HEK293 (cell line): ENCODE results near the gene SARS2.

Experiments used
- CTCF ChIA-PET: fragments of 350-600 bp; formaldehyde crosslinking; extraction: SDS; loops from one replicate; lab custom pipeline; 2021; ENCODE audit warnings: antibody characterized with exemption; lab: Yijun Ruan, JAX
- POLR2A ChIA-PET: fragments of 300-600 bp; formaldehyde crosslinking; extraction: SDS; loops from one replicate; lab custom pipeline; 2020; ENCODE audit warnings: antibody characterized with exemption, inconsistent platforms; lab: Yijun Ruan, JAX
- H3K27ac ChIP-seq: fragments of 200-500 bp; sonication (Bioruptor generic); 2 replicates; pipeline ENCODE4 v1.5.1; 2014; ENCODE audit warnings: low read depth, low read length, control low read depth, inconsistent platforms; ENCODE audit errors: extremely low read depth
- H3K36me3 ChIP-seq, 2 experiments: fragments of 200-500 bp in 1 of 2; sonication (Bioruptor generic) in 1 of 2; 1 replicate in 1 of 2; 2 replicates in 1 of 2; pipeline ENCODE4 v1.5.1; 2014 to 2017; ENCODE audit warnings: inconsistent platforms in 2 of 2, low read length in 2 of 2; ENCODE audit not compliant: control insufficient read depth in 2 of 2, insufficient read depth in 1 of 2
- H3K4me1 ChIP-seq: fragments of 200-500 bp; sonication (Bioruptor generic); 2 replicates; pipeline ENCODE4 v1.5.1; 2014; ENCODE audit warnings: mild to moderate bottlenecking, low read length, inconsistent platforms; ENCODE audit not compliant: control insufficient read depth, insufficient read depth
- H3K4me3 ChIP-seq: 2 replicates; pipeline ENCODE4 v1.5.1; 2011; ENCODE audit warnings: low read depth, mild to moderate bottlenecking, control low read depth, low read length, moderate library complexity
- H3K9me3 ChIP-seq: fragments of 200-500 bp; sonication (Bioruptor generic); 2 replicates; pipeline ENCODE4 v1.5.1; 2014; ENCODE audit warnings: low read depth, low read length, inconsistent platforms; ENCODE audit not compliant: control insufficient read depth, insufficient read depth
- EGR2 ChIP-seq: fragments of 450-650 bp; formaldehyde crosslinking; IDR thresholded peaks from 2 replicates; pipeline ENCODE4 v1.5.1; 2016; ENCODE audit warnings: low read depth, missing biosample characterization, missing genetic modification characterization
- KLF1 ChIP-seq: fragments of 450-650 bp; formaldehyde crosslinking; IDR thresholded peaks from 2 replicates; pipeline ENCODE4 v1.5.1; 2016; ENCODE audit warnings: missing biosample characterization, missing genetic modification characterization
- KLF9 ChIP-seq: fragments of 450-650 bp; formaldehyde crosslinking; IDR thresholded peaks from 2 replicates; pipeline ENCODE4 v1.5.1; 2016; ENCODE audit warnings: missing biosample characterization, missing genetic modification characterization, low read depth
- PATZ1 ChIP-seq: fragments of 450-650 bp; formaldehyde crosslinking; IDR thresholded peaks from 2 replicates; pipeline ENCODE4 v1.5.1; 2016; ENCODE audit warnings: missing biosample characterization, missing genetic modification characterization
- PRDM1 ChIP-seq: fragments of 450-650 bp; formaldehyde crosslinking; IDR thresholded peaks from 2 replicates; pipeline ENCODE4; 2016; ENCODE audit warnings: missing biosample characterization, missing genetic modification characterization
- PRDM4 ChIP-seq: fragments of 450-650 bp; formaldehyde crosslinking; IDR thresholded peaks from 2 replicates; pipeline ENCODE4 v1.5.1; 2017; ENCODE audit warnings: missing biosample characterization, missing genetic modification characterization
- REPIN1 ChIP-seq: fragments of 450-650 bp; formaldehyde crosslinking; IDR thresholded peaks from 2 replicates; pipeline ENCODE4 v1.5.1; 2017; ENCODE audit warnings: missing biosample characterization, missing genetic modification characterization, low read depth
- SP3 ChIP-seq: fragments of 450-650 bp; formaldehyde crosslinking; IDR thresholded peaks from 2 replicates; pipeline ENCODE4 v1.5.1; 2016; ENCODE audit warnings: missing biosample characterization, missing genetic modification characterization
- SP7 ChIP-seq: fragments of 450-650 bp; formaldehyde crosslinking; IDR thresholded peaks from 2 replicates; pipeline ENCODE4 v1.5.1; 2016; ENCODE audit warnings: missing biosample characterization, missing genetic modification characterization
- ZBTB17 ChIP-seq: fragments of 450-650 bp; formaldehyde crosslinking; IDR thresholded peaks from 2 replicates; pipeline ENCODE4 v1.5.1; 2016; ENCODE audit warnings: missing biosample characterization, missing genetic modification characterization
- ZBTB8A ChIP-seq: fragments of 450-650 bp; formaldehyde crosslinking; IDR thresholded peaks from 2 replicates; pipeline ENCODE4 v1.5.1; 2016; ENCODE audit warnings: missing biosample characterization, missing genetic modification characterization
- ZFP3 ChIP-seq: fragments of 450-650 bp; formaldehyde crosslinking; IDR thresholded peaks from 2 replicates; pipeline ENCODE4 v1.5.1; 2016; ENCODE audit warnings: low read depth, missing biosample characterization, missing genetic modification characterization
- ZFP69B ChIP-seq: fragments of 450-650 bp; formaldehyde crosslinking; IDR thresholded peaks from 2 replicates; pipeline ENCODE4 v1.5.1; 2016; ENCODE audit warnings: missing biosample characterization, missing genetic modification characterization
- ZNF133 ChIP-seq: fragments of 450-650 bp; formaldehyde crosslinking; IDR thresholded peaks from 2 replicates; pipeline ENCODE4 v1.5.1; 2016; ENCODE audit warnings: missing biosample characterization, missing genetic modification characterization
- ZNF335 ChIP-seq: fragments of 450-650 bp; formaldehyde crosslinking; conservative IDR thresholded peaks from 2 replicates; pipeline ENCODE4 v1.5.1; 2016; ENCODE audit warnings: missing biosample characterization, missing genetic modification characterization
- ZNF341 ChIP-seq: fragments of 450-650 bp; formaldehyde crosslinking; IDR thresholded peaks from 2 replicates; pipeline ENCODE4; 2016; ENCODE audit warnings: low read depth, missing biosample characterization, missing genetic modification characterization
- ZNF366 ChIP-seq: fragments of 450-650 bp; formaldehyde crosslinking; conservative IDR thresholded peaks from 2 replicates; pipeline ENCODE4 v1.5.1; 2016; ENCODE audit warnings: missing biosample characterization, missing genetic modification characterization
- ZNF585B ChIP-seq: fragments of 450-650 bp; formaldehyde crosslinking; IDR thresholded peaks from 2 replicates; pipeline ENCODE4 v1.5.1; 2016; ENCODE audit warnings: missing biosample characterization, missing genetic modification characterization
- ZNF776 ChIP-seq: fragments of 450-650 bp; formaldehyde crosslinking; IDR thresholded peaks from 2 replicates; pipeline ENCODE4 v1.5.0; 2017; ENCODE audit warnings: missing biosample characterization, missing genetic modification characterization, borderline replicate concordance
- ZNF777 ChIP-seq: fragments of 450-650 bp; formaldehyde crosslinking; IDR thresholded peaks from 2 replicates; pipeline ENCODE4 v1.5.1; 2017; ENCODE audit warnings: missing biosample characterization, missing genetic modification characterization, borderline replicate concordance
- TF ChIP-seq, protein P1 (sequence below): fragments of 450-650 bp; formaldehyde crosslinking; IDR thresholded peaks from 2 replicates; pipeline ENCODE4 v1.5.1; 2016; ENCODE audit warnings: missing biosample characterization, missing genetic modification characterization
- TF ChIP-seq, protein P2 (sequence below): fragments of 450-650 bp; formaldehyde crosslinking; IDR thresholded peaks from 2 replicates; pipeline ENCODE4 v1.5.1; 2016; ENCODE audit warnings: missing biosample characterization, missing genetic modification characterization
- TF ChIP-seq, protein P3 (sequence below): fragments of 450-650 bp; formaldehyde crosslinking; IDR thresholded peaks from 2 replicates; pipeline ENCODE4 v1.5.1; 2017; ENCODE audit warnings: missing biosample characterization, missing genetic modification characterization

Gene SARS2

DNA sequence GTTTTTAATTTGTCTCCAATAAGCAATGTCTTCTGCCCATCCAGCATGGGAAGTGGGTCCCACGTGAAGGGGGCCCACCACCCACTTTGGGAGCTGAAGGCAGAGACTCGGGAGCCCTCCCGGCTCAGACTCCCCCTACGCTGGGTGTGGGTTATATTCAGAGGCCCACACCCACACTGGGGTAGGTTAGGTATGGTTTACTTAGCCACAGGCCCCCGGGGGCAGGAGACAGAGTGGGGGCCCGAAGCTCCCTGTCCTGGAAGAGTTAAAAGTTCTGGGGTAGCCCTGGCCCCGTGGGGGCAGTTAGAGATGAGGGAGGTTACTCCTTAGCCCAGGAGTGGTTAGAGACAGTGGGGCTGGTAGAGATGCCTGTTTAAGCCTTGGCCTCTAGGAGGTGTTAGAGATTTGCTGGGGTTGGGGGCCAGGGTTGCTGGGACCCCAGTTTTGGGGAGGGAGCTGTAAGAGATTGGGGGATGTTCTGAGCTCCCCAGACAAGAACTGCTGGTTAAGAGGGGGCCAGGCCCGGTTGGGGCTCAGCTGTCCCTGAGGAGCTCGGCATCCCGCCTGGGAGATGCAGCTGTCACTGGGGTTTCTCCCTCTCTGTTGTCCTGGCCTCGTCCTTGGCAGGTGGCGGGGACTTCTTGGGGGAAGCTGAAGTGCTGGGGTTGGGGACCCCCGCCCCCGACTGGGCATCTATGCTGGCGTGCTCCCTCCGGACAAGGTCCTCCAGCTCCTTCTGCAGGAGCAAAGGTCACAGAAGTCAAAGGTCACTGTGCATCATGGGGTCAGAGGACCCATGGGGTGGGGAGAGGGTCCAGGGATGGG is 51.8 kb downstream of the SARS2 start (continued):
- TF ChIP-seq, protein P1, sequence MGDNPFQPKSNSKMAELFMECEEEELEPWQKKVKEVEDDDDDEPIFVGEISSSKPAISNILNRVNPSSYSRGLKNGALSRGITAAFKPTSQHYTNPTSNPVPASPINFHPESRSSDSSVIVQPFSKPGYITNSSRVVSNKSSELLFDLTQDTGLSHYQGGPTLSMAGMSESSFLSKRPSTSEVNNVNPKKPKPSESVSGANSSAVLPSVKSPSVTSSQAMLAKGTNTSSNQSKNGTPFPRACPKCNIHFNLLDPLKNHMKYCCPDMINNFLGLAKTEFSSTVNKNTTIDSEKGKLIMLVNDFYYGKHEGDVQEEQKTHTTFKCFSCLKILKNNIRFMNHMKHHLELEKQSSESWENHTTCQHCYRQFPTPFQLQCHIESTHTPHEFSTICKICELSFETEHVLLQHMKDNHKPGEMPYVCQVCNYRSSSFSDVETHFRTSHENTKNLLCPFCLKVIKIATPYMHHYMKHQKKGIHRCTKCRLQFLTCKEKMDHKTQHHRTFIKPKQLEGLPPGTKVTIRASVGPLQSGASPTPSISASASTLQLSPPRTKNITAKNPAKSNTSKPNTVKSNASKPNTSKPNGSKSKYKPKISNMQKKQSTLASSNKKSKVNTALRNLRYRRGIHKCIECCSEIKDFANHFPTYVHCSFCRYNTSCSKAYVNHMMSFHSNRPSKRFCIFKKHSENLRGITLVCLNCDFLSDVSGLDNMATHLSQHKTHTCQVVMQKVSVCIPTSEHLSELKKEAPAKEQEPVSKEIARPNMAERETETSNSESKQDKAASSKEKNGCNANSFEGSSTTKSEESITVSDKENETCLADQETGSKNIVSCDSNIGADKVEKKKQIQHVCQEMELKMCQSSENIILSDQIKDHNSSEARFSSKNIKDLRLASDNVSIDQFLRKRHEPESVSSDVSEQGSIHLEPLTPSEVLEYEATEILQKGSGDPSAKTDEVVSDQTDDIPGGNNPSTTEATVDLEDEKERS (tag by site-specific recombination) = no peak
- peak; percentile 76; the same call in 1 of the 2 replicates for TF ChIP-seq ZFP69B

DNA sequence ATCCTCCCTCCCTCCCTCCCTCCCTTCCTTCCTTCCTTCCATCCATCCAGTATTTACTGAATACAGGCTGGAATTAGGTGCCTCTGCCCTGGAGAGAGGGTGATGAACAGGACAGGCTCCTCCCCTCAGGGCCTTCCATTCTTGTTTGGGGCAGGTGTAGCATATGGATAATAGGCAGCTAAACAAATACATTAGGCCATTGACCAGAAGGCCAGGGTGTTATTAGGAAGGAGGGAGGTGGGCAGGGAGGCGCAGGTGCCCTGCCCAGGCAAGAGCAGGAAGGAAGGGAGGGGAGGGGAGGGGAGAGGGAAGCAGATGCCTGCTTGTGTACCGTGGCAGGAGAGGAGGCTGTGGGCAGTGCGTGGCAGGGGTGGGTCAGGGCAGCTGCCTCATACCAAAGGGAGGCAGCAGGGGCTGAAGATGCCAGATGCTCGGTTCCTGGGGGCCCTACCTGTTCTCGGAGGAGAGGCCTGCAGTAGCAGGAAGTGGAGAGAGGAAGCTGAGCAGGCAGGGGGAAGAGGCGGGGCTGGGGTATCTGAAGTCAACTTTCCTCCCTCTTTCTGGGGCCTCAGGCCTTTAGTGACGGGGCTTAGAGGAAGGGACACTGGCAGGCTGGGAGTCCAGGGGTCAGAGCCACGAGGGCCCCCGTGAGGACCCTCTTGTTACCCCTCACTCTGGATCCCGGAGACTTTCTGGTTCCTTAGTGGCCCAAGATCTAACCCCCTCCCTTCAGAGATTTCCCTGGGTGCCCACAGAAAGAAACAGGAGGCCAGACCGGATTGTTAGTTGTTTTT is 52.6 kb downstream of the SARS2 start, which contains the start of gene RINL:
Gene RINL, minus strand, starts transcription at position 495 of the 794 bp plus-strand sequence. CDS start 1,533 bp downstream, outside the sequence.
- H3K4me1 ChIP-seq = peaks cover 8% of the 10 kb centered on the region
- H3K27ac ChIP-seq = peak within 1 kb of the TSS; percentile 71
- CTCF ChIA-PET = interaction anchor here (1.0 to 9.0 kb wide), 5 partner anchors 10 to 84 kb away, joined by 3 to 84 read pairs (median 4); no protein-coding TSS in a partner anchor
- POLR2A ChIA-PET = interaction anchor here (0.5 to 1.4 kb wide), 6 partner anchors 15 to 562 kb away, joined by 3 to 5 read pairs (median 3); no protein-coding TSS in a partner anchor
- no peaks in the 10 kb centered on the region for H3K9me3 ChIP-seq
- H3K36me3 ChIP-seq = peaks cover 5 to 26% of the 10 kb centered on the region in 2 experiments; a peak in 2 of 3 replicates
- H3K4me3 ChIP-seq = peak within 1 kb of the TSS; percentile 25
- peak; percentile 90 for TF ChIP-seq ZNF133 (tag by site-specific recombination)
- TF ChIP-seq ZNF585B (tag by site-specific recombination) = no peak
- TF ChIP-seq PRDM1 (tag by site-specific recombination) = 0 out of 2 replicates have a peak, but pooled peaks have one; percentile 3
- TF ChIP-seq KLF9 = 0 out of 2 replicates have a peak, but pooled peaks have one; percentile 23
- 0 out of 2 replicates have a peak, but pooled peaks have one; percentile 33 for TF ChIP-seq ZNF777 (tag by site-specific recombination)
- TF ChIP-seq ZNF341 (tag by site-specific recombination) = peak; percentile 78
- TF ChIP-seq ZNF335 (tag by site-specific recombination) = peak; percentile 76
- peak; percentile 86 for TF ChIP-seq SP3
- peak; percentile 92 for TF ChIP-seq SP7 (tag by site-specific recombination)
- TF ChIP-seq KLF1 (tag by site-specific recombination) = peak; percentile 60; the same call in 1 of the 2 replicates
- no peak for TF ChIP-seq ZFP3 (tag by site-specific recombination)
- TF ChIP-seq ZBTB8A = no peak
- peak; percentile 69; the same call in 1 of the 2 replicates for TF ChIP-seq EGR2
- TF ChIP-seq, protein P2, sequence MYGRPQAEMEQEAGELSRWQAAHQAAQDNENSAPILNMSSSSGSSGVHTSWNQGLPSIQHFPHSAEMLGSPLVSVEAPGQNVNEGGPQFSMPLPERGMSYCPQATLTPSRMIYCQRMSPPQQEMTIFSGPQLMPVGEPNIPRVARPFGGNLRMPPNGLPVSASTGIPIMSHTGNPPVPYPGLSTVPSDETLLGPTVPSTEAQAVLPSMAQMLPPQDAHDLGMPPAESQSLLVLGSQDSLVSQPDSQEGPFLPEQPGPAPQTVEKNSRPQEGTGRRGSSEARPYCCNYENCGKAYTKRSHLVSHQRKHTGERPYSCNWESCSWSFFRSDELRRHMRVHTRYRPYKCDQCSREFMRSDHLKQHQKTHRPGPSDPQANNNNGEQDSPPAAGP = peak; percentile 82
- no peak for TF ChIP-seq ZNF776 (tag by site-specific recombination)
- TF ChIP-seq ZBTB17 (tag by site-specific recombination) = peak; percentile 86
- no peak for TF ChIP-seq PRDM4
- TF ChIP-seq PATZ1 = peak; percentile 68; the same call in 1 of the 2 replicates
- TF ChIP-seq REPIN1 (tag by site-specific recombination) = no peak
- TF ChIP-seq, protein P3, sequence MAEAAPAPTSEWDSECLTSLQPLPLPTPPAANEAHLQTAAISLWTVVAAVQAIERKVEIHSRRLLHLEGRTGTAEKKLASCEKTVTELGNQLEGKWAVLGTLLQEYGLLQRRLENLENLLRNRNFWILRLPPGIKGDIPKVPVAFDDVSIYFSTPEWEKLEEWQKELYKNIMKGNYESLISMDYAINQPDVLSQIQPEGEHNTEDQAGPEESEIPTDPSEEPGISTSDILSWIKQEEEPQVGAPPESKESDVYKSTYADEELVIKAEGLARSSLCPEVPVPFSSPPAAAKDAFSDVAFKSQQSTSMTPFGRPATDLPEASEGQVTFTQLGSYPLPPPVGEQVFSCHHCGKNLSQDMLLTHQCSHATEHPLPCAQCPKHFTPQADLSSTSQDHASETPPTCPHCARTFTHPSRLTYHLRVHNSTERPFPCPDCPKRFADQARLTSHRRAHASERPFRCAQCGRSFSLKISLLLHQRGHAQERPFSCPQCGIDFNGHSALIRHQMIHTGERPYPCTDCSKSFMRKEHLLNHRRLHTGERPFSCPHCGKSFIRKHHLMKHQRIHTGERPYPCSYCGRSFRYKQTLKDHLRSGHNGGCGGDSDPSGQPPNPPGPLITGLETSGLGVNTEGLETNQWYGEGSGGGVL = peak; percentile 93
- TF ChIP-seq ZNF366 (tag by site-specific recombination) = 0 out of 2 replicates have a peak, but pooled peaks have one; percentile 69
